ENCODE results near the gene PROK1. TPM values are rescaled to one million over a fixed set of nuclear protein-coding genes. Genes with fewer than 3 reads are reported as not detected.

Gene PROK1
- total RNA-seq, 1 experiment from 2014 or later = not detected

DNA sequence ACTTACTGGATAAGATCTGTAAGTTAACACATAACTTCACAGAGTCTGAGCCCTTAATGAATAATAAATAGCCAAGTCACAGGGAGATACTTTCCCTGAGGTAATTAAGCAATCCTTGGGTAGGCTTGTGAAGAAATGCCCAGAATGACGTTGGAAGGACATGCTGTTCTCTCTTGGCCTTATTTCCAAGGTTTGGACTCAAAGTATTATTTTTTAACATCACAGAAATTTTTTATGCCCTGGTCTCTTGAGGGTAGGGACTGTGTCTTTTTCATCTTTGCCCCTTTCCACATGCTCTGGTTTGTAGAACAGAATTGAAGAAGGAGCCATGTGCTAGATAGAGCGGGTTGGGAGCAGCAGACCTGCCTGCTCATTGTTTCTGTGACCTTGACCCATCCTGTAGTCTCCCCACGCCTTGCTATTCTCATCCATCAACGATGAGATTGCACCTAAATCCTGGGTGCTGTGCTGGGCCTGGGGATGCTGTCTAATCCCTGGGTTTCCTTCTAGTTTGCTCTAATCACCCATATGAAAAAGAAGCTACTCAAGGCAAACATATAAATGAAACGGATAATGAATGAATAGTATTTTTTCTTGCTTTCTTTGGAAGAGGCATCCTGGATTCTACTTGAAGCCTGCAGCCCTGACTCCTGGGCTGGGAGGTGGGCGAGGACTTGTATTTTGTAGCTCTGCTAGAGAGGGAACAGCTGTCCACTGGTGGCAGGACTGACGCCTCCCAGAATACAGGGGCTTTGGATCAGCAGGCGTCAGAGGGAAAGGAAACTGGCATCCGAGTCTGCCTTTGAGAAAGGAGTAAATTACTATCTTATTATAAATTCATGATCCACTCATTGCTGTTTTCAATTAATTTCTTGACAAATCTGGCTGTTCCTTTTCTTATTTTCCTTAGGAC lies 26.0 kb upstream of the PROK1 start:
- Histone ChIP-seq H3K4me1 (ENCODE audit: insufficient read depth, low read length) (no peaks in the 10 kb centered on the region), H2AFZ (ENCODE audit: low read length) (no peak overlapping the region), H3K79me2 (ENCODE audit: low read length) (no peaks in the 10 kb centered on the region), H3K27ac (ENCODE audit: low read length) (no peak overlapping the region), H4K20me1 (ENCODE audit: low read length) (no peaks in the 10 kb centered on the region), H3F3A (ENCODE audit: low read length, unreplicated experiment) (no peaks in the 10 kb centered on the region), H3K9me3 (ENCODE audit: low read length) (no peaks in the 10 kb centered on the region), H3K9ac (ENCODE audit: low read length) (no peak overlapping the region), H3K36me3 (ENCODE audit: low read depth, low read length) (no peaks in the 10 kb centered on the region), H3K4me2 (ENCODE audit: low read length) (no peak overlapping the region), H3K4me3 (ENCODE audit: low read length) (no peak overlapping the region), H3K27me3 (ENCODE audit: low read length) (peaks cover 14% of the 10 kb centered on the region; the same call in 1 of the 2 replicates), H3K9me2 (replicated peaks; ENCODE audit: low read length) (no peaks in the 10 kb centered on the region)
- ATAC-seq = no peak
- TF ChIP-seq, protein P1, sequence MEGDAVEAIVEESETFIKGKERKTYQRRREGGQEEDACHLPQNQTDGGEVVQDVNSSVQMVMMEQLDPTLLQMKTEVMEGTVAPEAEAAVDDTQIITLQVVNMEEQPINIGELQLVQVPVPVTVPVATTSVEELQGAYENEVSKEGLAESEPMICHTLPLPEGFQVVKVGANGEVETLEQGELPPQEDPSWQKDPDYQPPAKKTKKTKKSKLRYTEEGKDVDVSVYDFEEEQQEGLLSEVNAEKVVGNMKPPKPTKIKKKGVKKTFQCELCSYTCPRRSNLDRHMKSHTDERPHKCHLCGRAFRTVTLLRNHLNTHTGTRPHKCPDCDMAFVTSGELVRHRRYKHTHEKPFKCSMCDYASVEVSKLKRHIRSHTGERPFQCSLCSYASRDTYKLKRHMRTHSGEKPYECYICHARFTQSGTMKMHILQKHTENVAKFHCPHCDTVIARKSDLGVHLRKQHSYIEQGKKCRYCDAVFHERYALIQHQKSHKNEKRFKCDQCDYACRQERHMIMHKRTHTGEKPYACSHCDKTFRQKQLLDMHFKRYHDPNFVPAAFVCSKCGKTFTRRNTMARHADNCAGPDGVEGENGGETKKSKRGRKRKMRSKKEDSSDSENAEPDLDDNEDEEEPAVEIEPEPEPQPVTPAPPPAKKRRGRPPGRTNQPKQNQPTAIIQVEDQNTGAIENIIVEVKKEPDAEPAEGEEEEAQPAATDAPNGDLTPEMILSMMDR (conservative IDR thresholded peaks at IDR 0.05; ENCODE audit: low read depth, low read length) = no peak
- no peak for TF ChIP-seq EZH2phosphoT487 (IDR thresholded peaks at IDR 0.05; ENCODE audit: borderline replicate concordance, low read length)
- TF ChIP-seq EZH2 (IDR thresholded peaks at IDR 0.05; ENCODE audit: low read length, unreplicated experiment) = no peak
- no TSS peak for BruUV-seq (replicated peaks)
- intact Hi-C loops (cut with micrococcal nuclease) = no loop called here
- ChIA-PET POLR2A (ENCODE audit: unreplicated experiment) (no interaction called here), CTCF (no interaction called here)
- DNase-seq = no peak

DNA sequence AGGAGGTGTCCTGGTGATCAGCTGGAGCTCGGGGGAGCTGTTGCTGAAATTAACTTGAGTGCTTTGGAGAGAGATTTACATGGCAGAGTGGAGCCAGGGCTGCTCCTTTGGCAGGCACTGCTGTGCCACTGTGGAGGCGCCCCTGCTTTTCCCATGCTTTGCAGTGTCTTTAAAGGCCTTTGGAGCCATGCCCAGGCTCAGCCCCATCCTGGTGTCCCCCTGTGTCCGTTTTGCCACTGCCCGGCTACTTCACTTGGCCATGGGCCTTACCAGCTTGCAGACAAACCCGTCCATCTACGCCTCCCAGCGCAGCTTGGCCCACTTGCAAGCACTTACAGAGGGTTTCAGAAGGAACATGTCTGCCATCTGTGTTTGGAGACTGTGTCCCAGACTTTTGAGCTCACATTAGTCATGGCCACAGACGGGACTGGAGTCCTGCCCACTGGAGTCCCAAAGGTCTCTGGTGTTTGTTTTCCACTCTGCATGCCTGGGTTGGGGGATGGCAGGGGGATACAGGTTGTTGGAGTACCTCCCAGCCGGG lies 25.3 kb upstream of the PROK1 start:
- H3K4me3 ChIP-seq (ENCODE audit: low read length) = no peak overlapping the region
- peaks cover 21% of the 10 kb centered on the region for H3K27me3 ChIP-seq (ENCODE audit: low read length)
- DNase-seq (no peak), ATAC-seq (no peak)
- BruUV-seq (replicated peaks) = no TSS peak
- no peaks in the 10 kb centered on the region for H3K79me2 ChIP-seq (ENCODE audit: low read length)
- H3K9me2 ChIP-seq (replicated peaks; ENCODE audit: low read length) = no peaks in the 10 kb centered on the region
- no peak overlapping the region for H3K9ac ChIP-seq (ENCODE audit: low read length)
- TF ChIP-seq EZH2 (IDR thresholded peaks at IDR 0.05; ENCODE audit: low read length, unreplicated experiment) = no peak
- no peak for TF ChIP-seq EZH2phosphoT487 (IDR thresholded peaks at IDR 0.05; ENCODE audit: borderline replicate concordance, low read length)
- TF ChIP-seq, protein P1 (conservative IDR thresholded peaks at IDR 0.05; ENCODE audit: low read depth, low read length) = no peak
- no peaks in the 10 kb centered on the region for H3K9me3 ChIP-seq (ENCODE audit: low read length)
- no peak overlapping the region for H3K27ac ChIP-seq (ENCODE audit: low read length)
- no peak overlapping the region for H3K4me2 ChIP-seq (ENCODE audit: low read length)
- no peaks in the 10 kb centered on the region for H3F3A ChIP-seq (ENCODE audit: low read length, unreplicated experiment)
- H3K36me3 ChIP-seq (ENCODE audit: low read depth, low read length) = no peaks in the 10 kb centered on the region
- POLR2A ChIA-PET (ENCODE audit: unreplicated experiment) = no interaction called here
- no peaks in the 10 kb centered on the region for H4K20me1 ChIP-seq (ENCODE audit: low read length)
- no peak overlapping the region for H2AFZ ChIP-seq (ENCODE audit: low read length)
- CTCF ChIA-PET = no interaction called here
- no peaks in the 10 kb centered on the region for H3K4me1 ChIP-seq (ENCODE audit: insufficient read depth, low read length)
- intact Hi-C loops (cut with micrococcal nuclease) = no loop called here

DNA sequence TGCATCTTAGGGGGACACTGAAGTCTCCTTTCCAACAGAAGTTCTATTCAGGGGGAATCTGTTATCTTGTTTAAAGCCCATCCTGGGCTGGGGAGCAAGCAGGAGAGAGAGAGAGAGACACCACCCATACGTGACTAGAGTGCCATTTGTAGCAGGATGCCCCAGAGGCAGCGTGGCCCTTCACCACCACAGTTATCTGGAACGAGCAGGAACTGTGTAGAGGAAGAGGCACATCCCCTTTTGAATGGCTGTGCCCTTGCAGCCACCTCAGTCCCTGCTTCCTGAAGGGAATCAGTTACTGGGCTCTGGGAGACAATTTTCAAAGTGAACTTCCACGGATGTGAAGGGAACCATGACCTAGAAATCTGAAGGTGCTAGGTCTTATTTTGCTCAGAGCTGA lies 24.1 kb upstream of the PROK1 start:
- Histone ChIP-seq H3K4me1 (ENCODE audit: insufficient read depth, low read length) (no peaks in the 10 kb centered on the region), H3F3A (ENCODE audit: low read length, unreplicated experiment) (no peaks in the 10 kb centered on the region), H3K9ac (ENCODE audit: low read length) (no peak overlapping the region), H3K27ac (ENCODE audit: low read length) (no peak overlapping the region), H3K9me2 (replicated peaks; ENCODE audit: low read length) (no peaks in the 10 kb centered on the region), H3K9me3 (ENCODE audit: low read length) (no peaks in the 10 kb centered on the region), H4K20me1 (ENCODE audit: low read length) (no peaks in the 10 kb centered on the region), H3K4me3 (ENCODE audit: low read length) (no peak overlapping the region), H2AFZ (ENCODE audit: low read length) (no peak overlapping the region), H3K4me2 (ENCODE audit: low read length) (no peak overlapping the region), H3K36me3 (ENCODE audit: low read depth, low read length) (no peaks in the 10 kb centered on the region), H3K79me2 (ENCODE audit: low read length) (no peaks in the 10 kb centered on the region), H3K27me3 (ENCODE audit: low read length) (peaks cover 33% of the 10 kb centered on the region)
- intact Hi-C loops (cut with micrococcal nuclease) = no loop called here
- no TSS peak for BruUV-seq (replicated peaks)
- TF ChIP-seq EZH2phosphoT487 (IDR thresholded peaks at IDR 0.05; ENCODE audit: borderline replicate concordance, low read length) = no peak
- no peak for TF ChIP-seq EZH2 (IDR thresholded peaks at IDR 0.05; ENCODE audit: low read length, unreplicated experiment)
- TF ChIP-seq, protein P1 (conservative IDR thresholded peaks at IDR 0.05; ENCODE audit: low read depth, low read length) = no peak
- DNase-seq = no peak
- ChIA-PET POLR2A (ENCODE audit: unreplicated experiment) (no interaction called here), CTCF (no interaction called here)
- ATAC-seq = no peak
